GM23248 (cell line): ENCODE data around the gene CTIF. TPM values are rescaled to one million over a fixed set of nuclear protein-coding genes. Genes with fewer than 3 reads are reported as not detected.

Experiments used
- DNase-seq: peaks from one replicate; pipeline ENCODE4 v3.0.0-alpha.2; 2015
- H2AFZ ChIP-seq: fragments of 200-600 bp; sonication (generic); 2 replicates; pipeline ENCODE4 v1.6.1; 2016; ENCODE audit warnings: antibody characterized with exemption
- H3F3A ChIP-seq: fragments of 200-600 bp; sonication (generic); 2 replicates; pipeline ENCODE4 v1.6.1; 2016; ENCODE audit warnings: mild to moderate bottlenecking, antibody characterized with exemption, mixed run types; ENCODE audit not compliant: insufficient read depth
- H3K27ac ChIP-seq: fragments of 200-600 bp; sonication (generic); 2 replicates; pipeline ENCODE4 v1.5.1; 2016; ENCODE audit warnings: mild to moderate bottlenecking
- H3K27me3 ChIP-seq: fragments of 200-600 bp; sonication (generic); replicated peaks from 2 replicates; pipeline ENCODE4 v1.6.1; 2016; ENCODE audit warnings: mild to moderate bottlenecking; ENCODE audit not compliant: insufficient read depth
- H3K36me3 ChIP-seq: fragments of 200-600 bp; sonication (generic); 2 replicates; pipeline ENCODE4 v1.6.1; 2016; ENCODE audit warnings: low read depth, mild to moderate bottlenecking
- H3K4me1 ChIP-seq: fragments of 200-600 bp; sonication (generic); 2 replicates; pipeline ENCODE4 v1.6.1; 2016; ENCODE audit warnings: mild to moderate bottlenecking; ENCODE audit not compliant: insufficient read depth
- H3K4me2 ChIP-seq: fragments of 200-600 bp; sonication (generic); one replicate; pipeline ENCODE4 v1.6.1; 2016; ENCODE audit warnings: mild to moderate bottlenecking; ENCODE audit not compliant: unreplicated experiment
- H3K4me3 ChIP-seq: fragments of 200-600 bp; sonication (generic); 2 replicates; pipeline ENCODE4 v1.5.1; 2016; ENCODE audit warnings: mild to moderate bottlenecking
- H3K79me2 ChIP-seq: fragments of 200-600 bp; sonication (generic); 2 replicates; pipeline ENCODE4 v1.6.1; 2016; ENCODE audit warnings: mild to moderate bottlenecking; ENCODE audit not compliant: insufficient read depth
- H3K9ac ChIP-seq: fragments of 200-600 bp; sonication (generic); 2 replicates; pipeline ENCODE4 v1.6.1; 2016; ENCODE audit warnings: mild to moderate bottlenecking
- H3K9me2 ChIP-seq: fragments of 200-600 bp; sonication (generic); 2 replicates; pipeline ENCODE4 v1.6.1; 2016; ENCODE audit warnings: mixed run types, mild to moderate bottlenecking, moderate library complexity; ENCODE audit not compliant: insufficient read depth
- H3K9me3 ChIP-seq: fragments of 200-600 bp; sonication (generic); one replicate; pipeline ENCODE4 v1.6.1; 2017; ENCODE audit warnings: low read depth
- H4K20me1 ChIP-seq: fragments of 200-600 bp; sonication (generic); 2 replicates; pipeline ENCODE4 v1.6.0; 2016; ENCODE audit not compliant: insufficient read depth
- EZH2 ChIP-seq: fragments of 200-600 bp; sonication (generic); IDR thresholded peaks from 2 replicates; pipeline ENCODE4 v1.6.1; 2018; ENCODE audit warnings: antibody characterized with exemption, mild to moderate bottlenecking; ENCODE audit not compliant: insufficient read depth, poor library complexity, severe bottlenecking
- EZH2phosphoT487 ChIP-seq: fragments of 200-600 bp; sonication (generic); IDR thresholded peaks from 2 replicates; pipeline ENCODE4 v1.6.1; 2018; ENCODE audit warnings: antibody characterized with exemption, moderate library complexity, mild to moderate bottlenecking, low read depth; ENCODE audit not compliant: insufficient read depth
- WGBS, 2 experiments: methylation state at CpG; one replicate each; pipeline ENCODE4 v1.1.6; 2015 to 2017; ENCODE audit warnings: low lambda C conversion rate in 2 of 2, low coverage in 1 of 2; ENCODE audit errors: missing lambda C conversion rate in 2 of 2; 5-methylcytosine and 5-hydroxymethylcytosine counted together
- in situ Hi-C: fragments of 300-500 bp; cut with MboI; formaldehyde crosslinking; loops from 2 replicates; pipeline ENCODE4 v1.15.0; 2020
- polyA plus RNA-seq: library from polyadenylated mRNA; unstranded; fragments of >200 nt; fragmentation: Nextera tagmentation; extraction: Ambion mirVana; gene quantifications from 2 replicates; pipeline ENCODE4 v1.2.1, GENCODE V29; 2016
- total RNA-seq: library from RNA; depleted of rRNA; stranded (reverse); fragments of >200 nt; shearing (Covaris generic); gene quantifications from 2 replicates; pipeline ENCODE4 v1.2.3, GENCODE V29; 2014

Gene CTIF
- total and polyA plus RNA-seq, 2 experiments from 2014 or later, result 21.5 to 46.8 TPM

- no peak overlapping the region for H3K9ac ChIP-seq
- peaks cover 42% of the 10 kb centered on the region for H3F3A ChIP-seq
- H3K9me2 ChIP-seq, result no peaks in the 10 kb centered on the region
- peaks cover 97% of the 10 kb centered on the region for H3K79me2 ChIP-seq
- peak overlapping the region; percentile 99 for H3K27ac ChIP-seq
- no peak overlapping the region for H3K4me3 ChIP-seq
- H3K4me2 ChIP-seq, result no peak overlapping the region
- in situ Hi-C loops, result no loop called here
- no peaks in the 10 kb centered on the region for H3K9me3 ChIP-seq
- no peaks in the 10 kb centered on the region for H4K20me1 ChIP-seq
- TF ChIP-seq EZH2 (no peak), EZH2phosphoT487 (no peak)
- 0 out of 2 replicates have a peak, but pooled peaks cover 5% of the 10 kb centered on the region for H3K36me3 ChIP-seq
- no peak overlapping the region for H2AFZ ChIP-seq
- H3K27me3 ChIP-seq, result no peaks in the 10 kb centered on the region
- H3K4me1 ChIP-seq, result peaks cover 43% of the 10 kb centered on the region
- WGBS, 2 experiments, result 64% methylated on average over 2 of the region's 2 CpGs
- DNase-seq, result no peak
Measured at GRCh38 chr18:48550101-48550729, 11.4 kb downstream of the CTIF start.

DNA sequence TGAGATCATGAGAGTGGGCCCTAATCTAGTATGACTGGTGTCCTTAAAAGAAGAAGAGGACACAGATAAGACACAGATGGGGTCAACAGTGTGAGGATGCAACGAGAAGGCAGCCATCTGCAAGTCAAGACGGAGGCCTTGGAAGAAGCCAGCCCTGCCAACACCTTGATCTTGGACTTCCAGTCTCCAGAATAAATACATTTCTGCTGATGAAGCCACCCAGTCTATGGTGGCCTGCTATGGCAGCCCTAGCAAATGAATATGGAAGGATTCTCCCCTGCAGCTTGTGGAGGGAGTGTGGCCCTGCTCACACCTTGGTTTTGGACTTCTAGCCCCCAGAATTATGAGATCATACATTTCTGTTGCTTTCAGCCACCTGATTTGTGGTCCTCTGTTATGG lies 12.3 kb downstream of the CTIF start:
- Histone ChIP-seq H3K9me2 (no peaks in the 10 kb centered on the region), H3K9ac (no peak overlapping the region), H3K4me1 (peaks cover 37% of the 10 kb centered on the region), H3K4me2 (no peak overlapping the region), H3K79me2 (peaks cover 97% of the 10 kb centered on the region), H3K27me3 (no peaks in the 10 kb centered on the region), H2AFZ (no peak overlapping the region), H3F3A (peaks cover 34% of the 10 kb centered on the region), H3K9me3 (no peaks in the 10 kb centered on the region), H3K36me3 (0 out of 2 replicates have a peak, but pooled peaks cover 5% of the 10 kb centered on the region), H3K27ac (0 out of 2 replicates have a peak overlapping the region, but pooled peaks have one; percentile 99), H3K4me3 (no peak overlapping the region), H4K20me1 (no peaks in the 10 kb centered on the region)
- TF ChIP-seq EZH2 (no peak), EZH2phosphoT487 (no peak)
- no peak for DNase-seq
- in situ Hi-C loops, result no loop called here
- WGBS, 2 experiments, result 82 to 86% methylated on average over 2 of the region's 2 CpGs

DNA sequence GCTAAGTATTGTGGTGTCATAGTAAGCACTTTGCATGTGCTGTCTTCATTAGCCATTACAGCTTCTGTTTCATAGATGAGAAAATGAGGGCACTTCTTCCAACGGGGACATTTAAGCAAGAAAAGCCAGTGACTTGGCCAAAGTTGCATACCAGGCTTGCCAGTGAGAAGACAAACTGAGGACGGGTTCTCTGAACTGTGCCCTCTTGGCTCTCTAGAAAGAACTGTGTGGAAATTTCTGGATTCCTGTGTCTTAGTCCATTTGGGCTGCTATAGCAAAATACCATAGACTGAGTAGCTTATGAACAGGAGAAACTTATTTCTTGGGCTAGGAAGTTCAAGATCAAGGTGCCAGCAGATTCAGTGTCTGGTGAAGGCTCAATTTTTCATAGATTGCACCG lies 13.3 kb downstream of the CTIF start:
- H3K9me2 ChIP-seq, result no peaks in the 10 kb centered on the region
- in situ Hi-C loops, result no loop called here
- peaks cover 27% of the 10 kb centered on the region for H3K4me1 ChIP-seq
- no peaks in the 10 kb centered on the region for H3K27me3 ChIP-seq
- peaks cover 97% of the 10 kb centered on the region for H3K79me2 ChIP-seq
- TF ChIP-seq EZH2phosphoT487 (no peak), EZH2 (no peak)
- no peak for DNase-seq
- H3K9ac ChIP-seq, result no peak overlapping the region
- no peaks in the 10 kb centered on the region for H3K9me3 ChIP-seq
- H2AFZ ChIP-seq, result no peak overlapping the region
- no peak overlapping the region for H3K27ac ChIP-seq
- H3K4me2 ChIP-seq, result no peak overlapping the region
- H3F3A ChIP-seq, result peaks cover 24% of the 10 kb centered on the region
- H3K4me3 ChIP-seq, result no peak overlapping the region
- H3K36me3 ChIP-seq, result 0 out of 2 replicates have a peak, but pooled peaks cover 5% of the 10 kb centered on the region
- WGBS, 2 experiments, result 66 to 69% methylated on average over 3 of the region's 3 CpGs
- no peaks in the 10 kb centered on the region for H4K20me1 ChIP-seq

DNA sequence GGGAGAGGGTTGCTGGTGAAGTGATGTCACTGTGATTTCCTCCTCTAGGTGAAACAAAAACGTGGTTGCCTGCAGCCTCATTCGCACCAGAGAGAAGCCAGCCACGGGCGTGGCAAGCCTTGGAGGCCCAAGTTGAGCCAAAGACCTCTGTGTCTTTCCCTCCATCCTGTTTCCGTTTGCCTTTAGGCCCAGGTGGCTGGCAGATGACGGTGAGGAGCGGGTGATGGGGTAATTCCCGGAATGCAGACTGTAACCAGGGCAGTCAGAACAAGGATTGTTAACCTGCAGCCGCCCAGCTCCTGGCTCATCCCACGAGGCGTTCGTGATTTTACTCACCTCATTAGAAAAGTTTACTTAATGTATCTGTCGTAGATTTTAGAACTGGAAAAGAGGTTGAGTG lies 14.4 kb downstream of the CTIF start:
- Histone ChIP-seq H3K9ac (no peak overlapping the region), H3K36me3 (0 out of 2 replicates have a peak, but pooled peaks cover 5% of the 10 kb centered on the region), H3K9me3 (no peaks in the 10 kb centered on the region), H4K20me1 (no peaks in the 10 kb centered on the region), H3K4me2 (no peak overlapping the region), H3K79me2 (peaks cover 100% of the 10 kb centered on the region), H3F3A (peaks cover 15% of the 10 kb centered on the region), H3K27ac (no peak overlapping the region), H3K4me3 (no peak overlapping the region), H3K4me1 (peaks cover 17% of the 10 kb centered on the region), H3K9me2 (no peaks in the 10 kb centered on the region), H3K27me3 (no peaks in the 10 kb centered on the region), H2AFZ (no peak overlapping the region)
- TF ChIP-seq EZH2 (no peak), EZH2phosphoT487 (no peak)
- DNase-seq, result no peak
- WGBS, 2 experiments, result 80 to 83% methylated on average over 13 of the region's 13 CpGs
- in situ Hi-C loops, result no loop called here
